Right atrium auricular region (tissue), 2 donors: Measurements from ENCODE around the gene TMEM86B. TPM values are rescaled to one million over a fixed set of nuclear protein-coding genes. Genes with fewer than 3 reads are reported as not detected.

Source experiments
- DNase-seq: peaks from one replicate; pipeline ENCODE4 v3.0.0-alpha.2; 2019; ENCODE audit warnings: low spot score
- H3K27ac ChIP-seq, 2 donors: fragments of 200-600 bp; sonication (generic); 1 replicate in 1 of 2; 2 replicates in 1 of 2; pipeline ENCODE4 v1.5.1; 2016 to 2019
- H3K27me3 ChIP-seq, 2 donors: fragments of 200-600 bp; sonication (generic); one replicate each; pipeline versions ENCODE4 v1.5.1 to v1.6.0; 2017 to 2019
- H3K36me3 ChIP-seq: fragments of 200-600 bp; sonication (generic); one replicate; pipeline ENCODE4 v1.5.1; 2016
- H3K4me1 ChIP-seq, 2 donors: fragments of 200-600 bp; sonication (generic); one replicate each; pipeline versions ENCODE4 v1.5.1 to v1.6.0; 2017 to 2019
- H3K4me3 ChIP-seq, 2 donors: fragments of 200-600 bp; sonication (generic); 1 replicate in 1 of 2; 2 replicates in 1 of 2; pipeline ENCODE4 v1.5.1; 2017 to 2019; ENCODE audit warnings: mild to moderate bottlenecking in 1 of 2, moderate library complexity in 1 of 2
- H3K9me3 ChIP-seq, 2 donors: fragments of 200-600 bp; sonication (generic); one replicate each; pipeline ENCODE4 v1.5.1; 2019
- CTCF ChIP-seq, 2 donors: fragments of 200-600 bp; sonication (generic); IDR thresholded peaks; one replicate each; pipeline ENCODE4 v1.5.1; 2019; ENCODE audit warnings: antibody characterized with exemption in 2 of 2
- total RNA-seq, 2 donors: library from RNA; depleted of rRNA; stranded (reverse); fragments of >200 nt; gene quantifications; one replicate each; pipeline ENCODE4 v1.1.0, GENCODE V29; 2016

TMEM86B gene
- total RNA-seq, 2 donors from 2014 or later = 1.3 TPM; not detected in 1

GRCh38 chr19:55196803-55197202, 31.8 kb downstream of the TMEM86B start:
- H3K9me3 ChIP-seq = no peaks in the 10 kb centered on the region
- H3K27me3 ChIP-seq = no peaks in the 10 kb centered on the region
- no peak for TF ChIP-seq CTCF (IDR thresholded peaks at IDR 0.05)
- H3K36me3 ChIP-seq = no peaks in the 10 kb centered on the region
- no peaks in the 10 kb centered on the region for H3K4me1 ChIP-seq
- H3K4me3 ChIP-seq = no peak overlapping the region
- H3K27ac ChIP-seq = no peak overlapping the region
- no peak for DNase-seq

DNA sequence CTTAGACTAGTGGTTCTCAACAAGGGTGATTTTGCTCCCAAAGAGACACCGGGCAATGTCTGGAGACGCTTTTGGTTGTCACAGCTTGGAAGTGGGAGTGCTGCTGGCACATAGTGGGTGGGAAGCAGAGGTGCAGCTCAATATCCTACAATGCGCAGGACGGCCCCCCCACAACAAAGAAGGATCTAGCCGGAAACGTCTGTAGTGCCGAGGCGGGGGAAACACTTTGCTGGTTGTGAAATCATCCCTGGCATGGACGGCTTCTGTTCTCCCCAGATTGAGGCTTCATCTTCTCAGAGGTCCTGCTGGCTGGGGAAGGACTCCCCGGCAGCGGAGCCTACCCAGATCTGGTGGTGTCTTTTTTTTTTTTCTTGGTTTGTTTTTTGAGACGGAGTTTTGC, 35.1 kb downstream of the TMEM86B start:
- no peak for DNase-seq
- H3K9me3 ChIP-seq = no peaks in the 10 kb centered on the region
- no peak overlapping the region for H3K27ac ChIP-seq
- H3K4me1 ChIP-seq = no peaks in the 10 kb centered on the region
- no peaks in the 10 kb centered on the region for H3K27me3 ChIP-seq
- no peaks in the 10 kb centered on the region for H3K36me3 ChIP-seq
- TF ChIP-seq CTCF (IDR thresholded peaks at IDR 0.05) = no peak
- no peak overlapping the region for H3K4me3 ChIP-seq

GRCh38 chr19:55189403-55189835, 39.1 kb downstream of the TMEM86B start:
- H3K36me3 ChIP-seq = no peaks in the 10 kb centered on the region
- TF ChIP-seq CTCF (IDR thresholded peaks at IDR 0.05) = no peak
- H3K27me3 ChIP-seq = no peaks in the 10 kb centered on the region
- H3K9me3 ChIP-seq = no peaks in the 10 kb centered on the region
- H3K27ac ChIP-seq = no peak overlapping the region
- DNase-seq = peak; percentile 67
- no peaks in the 10 kb centered on the region for H3K4me1 ChIP-seq
- no peak overlapping the region for H3K4me3 ChIP-seq

GRCh38 chr19:55188625-55189024, 39.9 kb downstream of the TMEM86B start:
- Histone ChIP-seq H3K4me3 (no peak overlapping the region), H3K4me1 (no peaks in the 10 kb centered on the region), H3K36me3 (no peaks in the 10 kb centered on the region), H3K27ac (no peak overlapping the region), H3K9me3 (no peaks in the 10 kb centered on the region), H3K27me3 (no peaks in the 10 kb centered on the region)
- DNase-seq = no peak
- TF ChIP-seq CTCF (IDR thresholded peaks at IDR 0.05) = no peak

- Histone ChIP-seq H3K9me3 (no peaks in the 10 kb centered on the region), H3K4me3 (no peak overlapping the region), H3K27ac (no peak overlapping the region), H3K36me3 (no peaks in the 10 kb centered on the region), H3K4me1 (no peaks in the 10 kb centered on the region), H3K27me3 (peaks cover 0 to 2% of the 10 kb centered on the region in 2 donors)
- TF ChIP-seq CTCF (IDR thresholded peaks at IDR 0.05) = no peak
- no peak for DNase-seq
Observed at GRCh38 chr19:55186080-55186479, 42.5 kb downstream of the TMEM86B start.

GRCh38 chr19:55181740-55182139, 46.8 kb downstream of the TMEM86B start:
- peaks cover 15 to 37% of the 10 kb centered on the region in 2 donors for H3K27me3 ChIP-seq
- no peak overlapping the region for H3K27ac ChIP-seq
- H3K36me3 ChIP-seq = no peaks in the 10 kb centered on the region
- no peak for DNase-seq
- TF ChIP-seq CTCF (IDR thresholded peaks at IDR 0.05) = no peak
- peaks cover 0 to 18% of the 10 kb centered on the region in 2 donors for H3K4me1 ChIP-seq
- H3K4me3 ChIP-seq = no peak overlapping the region
- H3K9me3 ChIP-seq = no peaks in the 10 kb centered on the region
